ENCODE data around the gene PLEKHA7.
A peak's percentile ranks its signal among the peaks of the same experiment; 100 is the strongest.

Gene PLEKHA7

GRCh38 chr11:16771350-16772140 is 242.7 kb downstream of the PLEKHA7 start:
- no peak for DNase-seq (ENCODE audit: low spot score)

- no peak for DNase-seq (ENCODE audit: low spot score)
Observed at GRCh38 chr11:16770016-16770415, 244.2 kb downstream of the PLEKHA7 start.

GRCh38 chr11:16769386-16769785 is 244.8 kb downstream of the PLEKHA7 start:
- no peak for DNase-seq (ENCODE audit: low spot score)

- DNase-seq (ENCODE audit: low spot score) = no peak
Observed at GRCh38 chr11:16767957-16768356, 246.3 kb downstream of the PLEKHA7 start.

GRCh38 chr11:16767137-16767536 is 247.1 kb downstream of the PLEKHA7 start:
- DNase-seq (ENCODE audit: low spot score) = no peak

- no peak for DNase-seq (ENCODE audit: low spot score)
Observed at GRCh38 chr11:16764888-16765287, 249.3 kb downstream of the PLEKHA7 start.

- no peak for DNase-seq (ENCODE audit: low spot score)
Observed at GRCh38 chr11:16763746-16764145, 250.5 kb downstream of the PLEKHA7 start.

GRCh38 chr11:16759857-16760508 is 254.2 kb downstream of the PLEKHA7 start:
- DNase-seq (ENCODE audit: low spot score) = no peak

- DNase-seq (ENCODE audit: low spot score) = no peak
Observed at GRCh38 chr11:16758382-16759024, 255.7 kb downstream of the PLEKHA7 start.

- DNase-seq (ENCODE audit: low spot score) = no peak
Observed at GRCh38 chr11:16750417-16750816, 263.8 kb downstream of the PLEKHA7 start.

GRCh38 chr11:16749666-16750065 is 264.5 kb downstream of the PLEKHA7 start:
- peak; percentile 81 for DNase-seq (ENCODE audit: low spot score)

- DNase-seq (ENCODE audit: low spot score) = no peak
Observed at GRCh38 chr11:16749092-16749491, 265.1 kb downstream of the PLEKHA7 start.

GRCh38 chr11:16745950-16746605 is 268.1 kb downstream of the PLEKHA7 start:
- DNase-seq (ENCODE audit: low spot score) = no peak

- no peak for DNase-seq (ENCODE audit: low spot score)
Observed at GRCh38 chr11:16744128-16744725, 270.0 kb downstream of the PLEKHA7 start.

GRCh38 chr11:16743478-16743877 is 270.7 kb downstream of the PLEKHA7 start:
- no peak for DNase-seq (ENCODE audit: low spot score)

- peak; percentile 8 for DNase-seq (ENCODE audit: low spot score)
Observed at GRCh38 chr11:16741473-16741872, 272.7 kb downstream of the PLEKHA7 start.

GRCh38 chr11:16738947-16739815 is 275.0 kb downstream of the PLEKHA7 start:
- peak; percentile 4 for DNase-seq (ENCODE audit: low spot score)

- peak; percentile 97 for DNase-seq (ENCODE audit: low spot score)
Observed at GRCh38 chr11:16738193-16738946, 275.8 kb downstream of the PLEKHA7 start, which contains the start of gene C11orf58. Gene C11orf58, plus strand, starts transcription at chr11:16738647. Its CDS starts 132 bp downstream, at chr11:16738779.

- no peak for DNase-seq (ENCODE audit: low spot score)
Observed at GRCh38 chr11:16737818-16738192, 276.4 kb downstream of the PLEKHA7 start.
